Forelimb muscle (tissue), 1 donor: ENCODE measurements around the gene SPAG16. TPM values are rescaled to one million over a fixed set of nuclear protein-coding genes. Genes with fewer than 3 reads are reported as not detected.

Experiments
- DNase-seq: peaks from one replicate; pipeline ENCODE4 v3.0.0-alpha.2; 2013; ENCODE audit warnings: low read depth
- polyA plus RNA-seq: library from polyadenylated mRNA; unstranded; fragments of 120-200 nt; gene quantifications from one replicate; pipeline ENCODE4 v1.2.1, GENCODE V29; 2013; ENCODE audit not compliant: insufficient read length

The SPAG16 gene
- polyA plus RNA-seq, 1 donor, result 15.8 TPM

DNA sequence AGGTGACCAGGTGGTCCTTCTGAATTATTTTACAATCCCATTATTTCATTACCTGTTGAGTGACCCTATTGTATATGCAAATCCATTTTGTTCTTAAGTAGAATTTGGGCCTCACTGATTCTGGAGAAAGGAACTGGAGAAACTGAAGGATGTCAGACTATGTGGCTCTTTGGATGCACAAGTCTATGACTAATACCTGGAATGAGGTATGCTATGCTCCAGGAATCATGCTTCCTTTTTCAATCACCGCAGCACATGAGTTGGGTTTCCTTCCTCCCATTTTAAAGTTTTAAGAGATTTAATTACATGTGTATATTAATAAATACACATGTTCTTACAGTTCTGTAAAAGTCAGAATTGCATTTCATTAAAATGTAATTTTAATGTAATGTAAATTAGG, 872.7 kb downstream of the SPAG16 start:
- DNase-seq, result no peak

DNA sequence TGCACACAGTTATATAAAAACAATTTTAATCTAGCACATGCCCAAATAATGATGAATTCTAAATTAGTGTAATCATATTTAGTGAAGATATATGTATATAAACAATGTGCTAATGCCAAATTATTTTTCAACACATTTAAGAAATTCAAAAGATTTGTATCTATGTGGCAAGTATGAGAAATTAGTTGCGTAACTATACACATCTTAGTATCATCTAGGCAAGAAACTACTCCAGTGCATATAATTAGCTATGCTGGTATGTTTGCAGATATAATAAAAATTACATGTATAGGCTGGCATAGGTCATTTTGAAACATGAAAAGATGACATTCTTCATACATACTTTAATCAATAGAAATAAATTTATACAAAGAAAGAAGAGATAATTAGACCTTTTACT, 874.6 kb downstream of the SPAG16 start:
- DNase-seq, result no peak

DNA sequence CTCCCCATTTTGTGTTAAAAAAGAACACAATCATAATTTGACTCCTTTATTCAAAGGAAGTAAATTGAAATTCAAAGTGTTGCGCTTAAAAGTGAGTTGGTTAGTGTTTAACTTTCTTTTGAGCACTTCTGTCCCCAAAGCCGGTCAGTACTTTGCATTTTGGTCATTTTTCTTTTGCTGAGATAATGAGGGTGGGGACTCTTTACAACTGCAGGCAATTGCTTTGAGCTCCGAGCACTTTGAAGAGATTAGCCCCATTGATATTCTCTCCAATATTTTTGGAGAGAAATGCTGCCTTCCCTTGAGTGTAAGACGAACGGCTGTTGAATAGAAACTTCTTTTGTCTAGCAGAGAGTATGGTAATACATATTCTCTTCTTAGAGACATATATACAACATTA, 885.0 kb downstream of the SPAG16 start:
- DNase-seq, result no peak

DNA sequence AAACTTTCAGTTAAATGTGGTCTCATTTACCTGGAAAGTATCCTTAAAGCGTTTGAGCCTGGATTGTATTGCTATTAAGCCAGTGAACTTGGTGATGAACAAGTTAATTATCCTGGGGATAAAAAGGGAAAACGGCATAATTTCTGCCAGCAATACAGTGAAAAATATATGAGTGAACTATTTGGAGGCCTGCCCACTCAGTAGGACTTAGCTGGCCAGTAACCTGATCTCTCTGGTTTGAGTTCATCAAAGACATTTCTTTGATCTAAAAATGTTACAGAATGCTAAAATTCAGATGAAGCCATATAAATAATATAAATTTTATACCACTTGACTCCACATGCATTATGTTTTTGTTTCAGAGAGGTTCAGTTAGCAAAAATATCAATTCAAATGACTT, 885.5 kb downstream of the SPAG16 start:
- DNase-seq, result no peak

DNA sequence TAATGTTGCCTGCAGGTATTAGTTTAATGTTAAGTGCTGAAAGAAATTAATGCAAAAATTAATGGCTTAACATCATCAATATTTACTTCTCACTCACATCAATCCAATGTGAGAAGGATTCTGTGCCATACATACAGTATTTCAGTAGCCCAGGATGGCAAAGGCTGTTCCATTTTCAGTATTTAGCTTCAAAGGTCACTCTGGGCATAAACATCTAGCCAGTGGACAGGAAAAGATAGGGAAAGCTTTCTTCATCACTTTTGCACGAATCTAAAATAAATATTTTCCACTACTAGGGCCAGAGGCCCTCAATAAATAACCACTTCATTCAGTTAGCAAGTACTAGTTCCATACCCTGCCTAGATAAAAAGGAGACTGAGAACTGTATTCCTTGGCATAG, 890.3 kb downstream of the SPAG16 start:
- no peak for DNase-seq

DNA sequence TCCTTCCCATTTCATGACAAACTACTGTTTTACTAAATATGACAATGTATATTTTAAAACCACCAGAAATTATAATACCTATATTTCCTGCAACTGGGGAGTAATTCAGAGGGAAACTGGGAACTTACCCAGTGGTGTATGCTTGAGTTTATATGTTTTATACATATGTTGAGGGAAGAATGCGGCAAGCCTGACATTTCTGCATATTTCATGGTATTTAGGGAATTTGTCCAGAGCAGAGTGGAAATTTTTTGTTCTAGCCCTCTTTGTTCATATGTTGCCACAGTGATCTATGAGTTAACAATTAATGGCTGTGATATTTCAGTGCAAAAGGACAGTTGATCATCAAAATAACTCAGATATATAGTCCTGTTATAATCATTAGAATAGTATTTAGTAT, 895.8 kb downstream of the SPAG16 start:
- DNase-seq, result no peak

DNA sequence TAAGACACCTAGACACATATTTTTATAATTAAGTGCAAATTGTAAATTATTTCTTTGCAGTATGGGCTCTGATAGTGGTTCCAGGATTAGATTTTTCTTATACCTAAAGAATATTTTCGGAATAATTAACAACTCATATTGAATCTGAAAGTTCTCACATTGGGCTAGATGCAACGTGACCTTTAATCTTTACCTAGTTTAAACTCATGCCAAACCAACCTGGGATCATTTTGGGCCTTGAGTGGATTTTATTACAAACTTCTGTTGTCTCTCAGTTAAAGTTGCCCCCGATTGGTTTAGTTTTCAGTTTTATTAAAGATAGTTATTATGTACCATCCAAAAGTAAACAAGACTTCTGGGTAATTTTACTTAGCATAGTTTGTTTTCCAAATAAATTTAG, 896.4 kb downstream of the SPAG16 start:
- DNase-seq, result no peak

DNA sequence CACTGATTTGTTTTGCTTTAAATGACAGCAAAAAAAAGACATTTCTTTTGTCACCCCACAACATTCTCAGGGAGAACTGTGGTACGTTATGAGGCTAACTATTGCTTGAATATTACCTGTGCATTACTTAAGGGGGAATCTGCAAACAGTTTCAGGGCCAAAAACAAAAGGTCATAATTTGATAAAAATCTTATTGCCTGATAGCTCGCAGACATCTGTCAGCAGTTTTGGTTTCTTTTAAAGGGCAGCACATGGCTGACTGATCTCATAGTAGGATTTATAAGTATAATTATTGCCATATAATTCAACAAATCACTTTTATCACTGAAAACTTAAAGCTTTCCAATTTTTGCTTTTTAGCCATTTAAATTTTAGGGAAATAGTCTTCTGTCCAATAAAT, 900.2 kb downstream of the SPAG16 start:
- no peak for DNase-seq

DNA sequence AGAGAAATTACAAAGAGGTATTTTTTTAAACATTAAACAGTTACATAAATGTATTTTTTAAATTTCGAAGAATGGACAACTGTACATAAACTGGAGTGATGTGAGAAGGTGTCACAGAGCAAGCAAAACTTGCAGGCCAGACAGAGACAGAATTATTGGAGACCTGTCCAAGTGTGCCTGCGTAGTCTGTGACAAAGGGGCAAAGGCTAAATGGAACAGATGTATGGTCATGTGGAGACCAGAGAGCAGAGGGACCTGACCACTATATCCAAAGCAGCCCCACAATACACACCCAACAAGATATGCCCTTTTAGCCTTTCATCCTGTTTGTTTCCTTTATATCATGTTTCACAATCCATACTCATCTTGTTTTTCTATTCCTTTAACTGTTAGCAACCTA, 901.3 kb downstream of the SPAG16 start:
- no peak for DNase-seq

DNA sequence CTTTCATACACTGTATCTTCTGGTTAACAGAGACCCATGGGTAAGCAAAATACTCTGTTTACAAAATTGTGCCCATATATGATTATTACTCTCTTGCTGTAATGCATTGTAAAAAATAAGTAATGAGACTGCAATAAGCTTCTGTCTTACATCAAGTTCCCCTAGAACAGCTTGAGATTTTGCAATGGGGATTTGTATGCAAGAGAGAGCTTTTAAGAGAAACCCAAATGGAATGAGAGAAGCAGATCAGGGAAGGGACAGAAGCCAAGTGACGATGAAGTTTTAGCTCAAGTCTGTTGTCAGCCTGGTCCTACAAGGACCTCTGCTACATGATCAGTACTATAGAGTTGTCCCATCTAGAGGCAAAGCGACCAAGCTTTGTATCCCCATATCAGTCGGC, 908.4 kb downstream of the SPAG16 start:
- DNase-seq, result no peak

DNA sequence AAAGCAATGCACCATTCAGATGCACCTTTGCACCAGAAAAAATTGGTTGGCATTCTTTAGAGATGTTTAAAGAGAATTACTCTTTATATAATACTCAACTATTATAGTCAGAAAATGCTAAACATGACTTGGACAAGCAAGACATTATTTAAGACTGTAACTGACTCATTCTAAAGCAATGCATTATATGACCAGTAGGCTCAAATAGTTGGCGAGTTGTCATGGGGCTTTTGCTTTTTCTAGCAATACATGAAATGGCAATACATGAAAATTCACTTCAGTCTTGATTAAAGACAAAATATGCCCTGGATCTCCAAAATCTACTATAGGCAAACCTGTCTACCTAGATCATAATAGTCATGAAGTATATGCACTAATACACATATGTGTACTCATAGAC, 909.7 kb downstream of the SPAG16 start:
- DNase-seq, result no peak

DNA sequence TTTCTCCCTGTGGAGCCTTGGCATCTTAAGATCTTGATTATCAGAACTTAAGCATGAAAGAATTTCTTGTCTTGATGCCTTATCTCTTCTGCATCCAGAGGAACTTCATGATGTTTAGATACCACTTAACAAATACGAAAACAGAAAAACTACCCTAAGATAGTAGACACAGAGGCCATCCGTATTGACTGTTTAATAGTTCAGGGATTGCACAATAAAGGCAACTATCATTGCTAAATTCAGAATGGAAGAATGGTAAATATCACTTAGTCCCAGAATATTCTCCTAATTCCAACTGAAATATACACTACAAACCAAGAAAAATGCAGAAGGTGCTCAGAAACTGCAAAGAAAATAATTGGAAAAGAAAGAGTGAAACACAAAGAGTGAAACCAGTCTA, 912.0 kb downstream of the SPAG16 start:
- DNase-seq, result no peak

DNA sequence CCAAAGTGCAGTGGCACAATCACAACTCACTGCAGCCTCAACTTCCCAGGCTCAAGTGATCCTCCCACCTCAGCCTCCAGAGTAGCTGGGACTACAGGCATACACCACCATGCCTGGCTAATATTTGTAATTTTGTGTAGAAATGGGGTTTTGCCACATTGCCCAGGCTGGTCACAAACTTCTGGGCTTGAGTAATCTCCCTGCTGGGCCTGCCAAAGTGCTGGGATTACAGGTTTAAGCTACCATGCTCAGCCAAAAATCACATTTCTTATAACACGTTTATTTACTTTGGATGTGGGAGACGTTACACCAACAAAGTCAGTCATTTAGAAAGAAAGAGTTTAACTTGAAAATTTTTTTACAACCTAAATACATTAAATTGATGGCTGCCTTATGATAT, 917.6 kb downstream of the SPAG16 start:
- no peak for DNase-seq

DNA sequence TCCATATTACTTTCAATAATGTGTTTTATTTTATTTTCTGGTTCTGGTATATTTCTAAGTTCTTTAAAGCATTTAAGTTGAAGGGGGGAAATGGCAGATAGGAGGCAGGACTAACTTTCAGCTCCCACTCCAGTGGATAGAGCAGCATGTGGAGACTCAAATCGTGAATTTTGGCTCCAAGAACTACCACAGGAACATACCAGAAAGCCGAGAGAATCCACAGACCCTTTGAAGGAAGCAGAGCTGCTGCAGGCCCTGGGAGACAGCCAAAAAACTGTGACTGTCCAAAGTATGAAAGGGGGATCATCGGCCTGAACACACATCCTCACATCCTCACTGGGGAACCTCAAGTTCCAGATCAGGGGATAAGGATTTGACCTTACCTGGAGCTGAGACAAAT, 919.0 kb downstream of the SPAG16 start:
- no peak for DNase-seq

DNA sequence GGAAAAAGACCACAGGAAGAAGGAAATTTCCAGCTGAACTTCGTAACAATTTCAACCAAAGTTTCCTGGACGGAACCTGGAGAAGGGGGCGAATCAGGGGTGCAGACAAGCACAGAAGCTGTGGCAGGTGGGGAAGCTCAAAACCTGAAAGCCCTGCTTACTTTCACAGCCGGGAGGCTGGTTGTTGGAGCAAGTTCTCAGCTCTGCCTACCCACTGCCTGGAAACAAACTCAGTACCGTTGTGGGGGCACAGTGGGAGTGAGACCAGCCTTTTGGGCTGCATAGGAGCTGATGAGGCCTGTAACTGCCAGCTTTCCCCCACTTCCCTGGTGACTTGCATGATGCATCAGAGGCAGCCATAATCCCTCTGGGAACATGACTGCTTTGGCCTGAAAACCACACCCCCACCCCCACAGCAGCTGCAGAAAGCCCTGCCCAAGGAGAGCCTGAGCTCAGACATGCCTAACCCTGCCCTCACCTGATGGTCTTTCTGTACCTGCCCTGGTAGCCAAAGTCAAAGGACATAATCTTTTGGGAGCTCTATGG, 919.6 kb downstream of the SPAG16 start:
- no peak for DNase-seq

DNA sequence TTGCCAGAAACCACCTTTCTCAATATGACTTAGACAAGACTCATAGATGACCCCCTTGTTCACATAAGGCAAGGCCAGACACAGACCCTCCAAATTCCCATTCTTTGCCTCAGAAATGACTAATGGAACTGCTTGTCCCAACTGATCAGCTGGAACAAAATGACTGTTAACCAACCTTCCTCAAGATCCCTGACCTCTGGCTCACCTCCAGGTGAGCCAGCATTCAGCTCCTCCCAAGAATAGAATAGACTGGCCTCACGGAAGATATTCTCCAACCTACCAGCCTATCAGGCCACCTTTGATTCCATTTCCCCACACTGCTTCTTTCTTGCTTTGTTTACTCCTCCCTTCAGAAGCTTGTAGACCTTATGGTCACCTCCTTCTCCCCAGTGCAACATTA, 930.8 kb downstream of the SPAG16 start:
- no peak for DNase-seq

DNA sequence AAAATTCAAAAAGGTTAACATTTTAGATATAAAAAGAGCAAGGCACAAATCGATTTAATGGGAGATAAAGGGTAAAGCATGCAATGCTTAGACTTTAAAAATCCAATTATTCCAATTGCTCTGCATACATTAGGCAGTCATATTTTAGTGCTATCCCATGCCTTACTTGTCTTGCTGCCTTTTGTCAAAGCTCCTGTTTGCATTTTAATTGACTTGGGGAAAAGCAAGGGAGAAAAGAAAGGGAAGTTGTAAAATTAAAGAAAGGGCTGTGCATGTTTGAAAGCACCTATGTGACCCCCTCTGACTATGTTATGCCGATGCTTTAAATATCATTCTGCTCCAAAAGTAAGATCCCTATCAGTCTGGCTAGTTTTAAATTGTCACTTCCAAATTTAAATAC, 932.9 kb downstream of the SPAG16 start:
- no peak for DNase-seq

DNA sequence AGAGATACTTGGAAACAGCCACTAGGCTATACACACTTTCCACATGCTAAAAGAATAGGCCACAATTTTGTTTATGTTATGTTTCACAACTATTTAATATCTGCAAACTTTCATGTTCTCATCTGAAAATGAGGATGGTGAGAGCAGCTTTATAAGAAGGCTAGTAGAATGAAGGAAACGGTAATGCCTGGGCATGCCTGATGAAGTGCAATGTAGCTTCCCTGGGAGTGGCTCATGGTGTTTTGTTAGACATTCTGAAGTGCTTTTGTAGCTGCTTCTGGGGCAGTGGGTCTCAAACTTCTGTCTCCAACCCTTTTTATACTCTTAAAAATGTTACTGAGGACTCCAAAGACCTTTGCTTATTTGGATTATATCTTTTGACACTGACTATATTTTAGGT, 933.3 kb downstream of the SPAG16 start:
- no peak for DNase-seq

DNA sequence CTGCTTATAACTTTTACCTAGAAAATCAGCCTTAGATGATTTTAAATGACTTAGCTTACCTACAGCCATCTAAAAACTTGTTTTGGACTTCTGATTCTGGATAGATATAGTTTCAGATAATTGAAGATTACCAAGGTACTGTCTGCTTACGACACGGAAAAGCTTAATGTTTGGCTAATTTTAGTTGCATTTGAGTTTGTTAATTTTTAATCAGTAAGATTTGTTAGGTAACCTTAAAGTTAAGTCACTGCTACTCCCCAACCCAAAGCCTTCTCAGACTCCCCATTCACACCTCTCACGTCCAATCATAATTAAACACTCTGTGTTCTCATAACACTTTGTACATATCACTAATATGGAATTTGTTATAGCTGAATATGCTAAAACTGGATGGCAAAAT, 936.0 kb downstream of the SPAG16 start:
- no peak for DNase-seq

DNA sequence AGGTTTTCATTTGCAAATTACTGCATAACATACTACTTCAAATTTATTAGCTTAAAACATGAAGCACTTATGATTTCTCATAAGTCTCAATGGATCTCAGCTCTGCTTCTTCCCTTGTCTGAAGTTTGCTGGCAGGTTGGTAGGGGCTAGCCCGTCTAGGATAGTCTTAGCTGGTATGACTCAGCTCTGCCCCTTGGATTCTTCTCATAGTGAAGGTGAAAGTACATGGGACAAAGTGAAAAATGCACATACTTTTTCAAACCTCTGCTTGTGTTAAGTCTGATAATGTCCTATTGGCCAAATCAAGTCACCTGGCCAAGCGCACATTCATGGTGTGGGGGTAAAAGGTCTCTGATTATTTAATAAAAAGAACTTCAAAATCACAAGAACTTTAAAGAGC, 941.8 kb downstream of the SPAG16 start:
- no peak for DNase-seq

DNA sequence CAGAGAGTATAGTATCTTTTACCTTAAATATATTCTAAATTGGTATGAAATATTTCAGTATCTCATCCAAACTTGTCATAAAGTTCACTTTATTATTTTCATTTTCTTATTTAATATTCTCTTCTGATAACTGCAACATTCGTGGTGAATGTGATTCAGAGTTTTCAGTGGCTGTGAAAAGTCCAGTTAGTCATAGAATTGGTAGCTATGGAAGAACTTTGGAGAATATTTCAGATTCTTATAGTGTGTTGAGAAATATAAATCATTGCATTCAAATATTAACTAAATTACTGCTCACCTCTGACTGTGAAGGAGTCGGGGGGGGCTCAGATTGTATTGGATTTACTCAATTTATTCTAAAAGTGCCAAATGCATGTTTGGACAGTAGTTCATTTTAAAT, 948.0 kb downstream of the SPAG16 start:
- no peak for DNase-seq

DNA sequence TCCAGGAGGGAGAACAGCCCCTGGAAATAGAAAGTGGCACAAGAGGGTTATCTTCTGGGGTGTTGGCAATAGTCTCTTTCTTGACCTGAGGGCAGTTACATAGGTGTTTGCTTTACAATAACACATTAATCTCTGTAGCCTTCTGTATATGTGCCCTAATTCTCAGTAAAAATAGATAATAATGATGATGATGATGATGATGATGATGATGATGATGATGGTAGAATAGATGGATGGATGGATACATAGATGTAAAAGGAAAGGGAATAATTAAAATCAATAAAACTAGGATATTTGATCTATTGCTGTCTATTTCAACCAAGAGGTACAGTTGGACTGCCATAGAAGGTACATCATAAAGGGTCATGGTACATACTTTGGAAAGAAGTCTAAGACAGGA, 948.9 kb downstream of the SPAG16 start:
- DNase-seq, result no peak

DNA sequence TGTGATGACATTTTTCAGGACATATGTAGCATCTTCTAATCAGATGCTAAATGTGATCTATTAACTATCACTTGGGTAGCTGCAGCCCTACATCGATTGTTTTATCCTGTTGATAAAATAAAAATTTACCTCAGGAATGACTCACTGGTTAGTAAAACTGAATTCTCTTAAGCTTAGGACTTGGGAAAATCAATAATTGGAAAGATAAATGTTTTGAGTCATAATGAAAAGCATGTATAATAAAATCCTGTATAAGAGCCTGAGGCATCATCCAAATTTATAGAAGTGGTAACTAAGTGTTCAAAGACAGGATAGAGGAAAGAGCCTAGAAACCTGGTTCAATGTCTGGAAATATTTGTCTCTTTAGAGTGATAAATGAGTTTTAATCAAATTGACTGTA, 958.5 kb downstream of the SPAG16 start:
- no peak for DNase-seq

DNA sequence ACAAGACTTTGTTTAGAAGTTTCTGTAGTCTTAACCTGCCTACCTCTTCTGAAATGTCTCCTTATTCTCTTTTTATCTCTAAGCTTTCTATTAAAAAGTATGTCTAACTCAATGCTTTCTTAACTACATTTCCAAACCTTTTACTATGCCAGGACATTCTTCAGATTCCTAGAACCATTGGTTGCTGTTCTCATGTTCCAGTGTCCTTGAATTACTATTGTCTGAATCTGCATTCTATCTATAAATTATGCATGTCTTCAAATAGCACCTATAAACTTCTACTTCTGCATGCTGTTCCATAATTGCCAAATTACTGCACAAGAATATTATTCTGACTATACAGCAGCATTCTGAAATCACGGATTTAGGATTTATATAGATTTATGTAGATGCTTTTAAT, 960.6 kb downstream of the SPAG16 start:
- no peak for DNase-seq

DNA sequence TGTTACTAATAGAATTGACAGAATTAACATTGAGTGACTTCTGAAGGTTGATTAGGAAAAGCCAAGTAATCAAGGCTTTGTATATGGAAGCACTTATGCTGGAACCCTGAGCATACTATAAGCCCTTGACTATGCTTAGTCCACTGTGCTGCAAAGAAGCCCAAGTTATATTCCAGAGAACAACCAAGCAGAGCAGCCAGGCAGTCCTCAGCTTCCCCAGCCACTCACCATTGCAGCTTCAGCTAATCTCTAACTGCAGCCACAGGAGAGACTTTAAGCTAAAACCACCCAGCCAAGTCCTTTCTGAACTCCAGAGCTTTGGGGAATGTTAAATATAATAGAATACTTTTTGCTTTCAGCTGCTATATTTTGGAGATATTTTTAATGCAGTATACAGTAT, 962.2 kb downstream of the SPAG16 start:
- DNase-seq, result no peak
